Suppressor macrophage treated with lipopolysaccharide for 1 hour (primary cell): ENCODE measurements around the gene KRTAP1-4.
"Not testable (repeated sequence)": the region's sequence is repeated elsewhere in the genome, so short reads cannot be mapped to it uniquely, and the experiment has no call there.

Experiments
- DNase-seq, 3 donors: peaks; one replicate each; pipeline ENCODE4 v3.0.0-alpha.2; 2020 to 2022

KRTAP1-4 gene

GRCh38 chr17:41046735-41047465, 16.9 kb upstream of the KRTAP1-4 start, which contains the start of gene KRTAP2-1:
Gene KRTAP2-1, minus strand, starts transcription at chr17:41047316. Its CDS starts 49 bp downstream, at chr17:41047267.
- not testable (repeated sequence) for DNase-seq

GRCh38 chr17:41042953-41043352, 13.0 kb upstream of the KRTAP1-4 start:
- DNase-seq: no peak

GRCh38 chr17:41040783-41041571, 11.0 kb upstream of the KRTAP1-4 start, which contains the start of gene KRTAP1-1:
Gene KRTAP1-1, minus strand, starts transcription at chr17:41041450. Its CDS starts 53 bp downstream, at chr17:41041397.
- DNase-seq: not testable (repeated sequence)

GRCh38 chr17:41037853-41038350, 7.9 kb upstream of the KRTAP1-4 start:
- no peak for DNase-seq

DNA sequence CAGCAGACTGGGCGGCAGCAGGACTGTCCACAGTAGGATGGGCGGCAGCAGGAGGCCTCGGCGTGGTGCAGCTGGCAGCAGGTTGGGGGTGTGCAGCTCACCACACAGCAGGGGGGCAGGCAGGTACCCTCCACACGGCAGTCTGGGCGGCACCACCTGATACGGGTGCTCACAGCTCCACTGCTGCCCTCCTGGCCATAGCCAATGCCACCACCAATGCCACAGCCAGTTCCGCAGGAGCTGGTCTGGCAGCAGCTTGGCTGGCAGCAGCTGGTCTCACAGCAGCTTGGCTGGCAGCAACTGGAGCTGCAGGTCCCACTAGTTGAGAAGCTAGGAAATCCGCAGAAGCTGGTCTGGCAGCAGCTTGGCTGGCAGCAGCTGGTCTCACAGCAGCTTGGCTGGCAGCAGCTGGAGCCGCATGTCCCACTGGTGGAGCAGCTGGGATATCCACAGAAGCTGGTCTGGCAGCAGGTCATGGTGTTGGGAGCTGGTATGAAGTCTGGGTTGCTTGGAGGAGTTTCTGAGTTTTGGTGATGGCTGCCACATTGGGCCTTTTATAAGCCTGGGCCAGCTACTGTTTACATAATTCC, 4.4 kb upstream of the KRTAP1-4 start, which contains the start of gene KRTAP1-3:
KRTAP1-3 (minus strand) TSS at position 529 of the 590 bp plus-strand sequence; CDS start at position 476, 53 bp downstream.
- not testable (repeated sequence) for DNase-seq

DNA sequence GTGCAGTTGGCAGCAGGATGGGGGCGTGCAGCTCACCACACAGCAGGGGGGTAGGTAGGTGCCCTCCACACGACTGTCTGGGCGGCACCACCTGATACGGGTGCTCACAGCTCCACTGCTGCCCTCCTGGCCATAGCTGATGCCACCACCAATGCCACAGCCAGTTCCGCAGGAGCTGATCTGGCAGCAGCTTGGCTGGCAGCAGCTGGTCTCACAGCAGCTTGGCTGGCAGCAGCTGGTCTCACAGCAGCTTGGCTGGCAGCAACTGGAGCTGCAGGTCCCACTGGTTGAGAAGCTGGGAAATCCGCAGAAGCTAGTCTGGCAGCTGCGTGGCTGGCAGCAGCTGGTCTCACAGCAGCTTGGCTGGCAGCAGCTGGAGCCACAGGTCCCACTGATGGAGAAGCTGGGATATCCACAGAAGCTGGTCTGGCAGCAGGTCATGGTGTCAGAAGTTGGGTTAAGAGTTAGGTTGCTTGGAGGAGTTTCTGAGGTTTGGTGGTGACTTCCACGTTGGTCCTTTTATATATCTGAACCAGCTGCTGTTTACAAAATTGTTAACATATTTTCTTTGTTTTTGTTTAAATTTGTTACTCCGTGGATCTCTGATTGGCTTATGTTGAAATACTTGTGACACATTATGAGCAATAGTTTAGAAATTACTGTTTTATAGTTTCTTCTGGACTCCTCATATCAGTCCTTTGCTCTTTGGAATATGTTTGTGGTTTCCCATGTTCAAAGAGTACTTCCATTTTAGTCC, 3.1 kb downstream of the KRTAP1-4 start, which contains the start of gene KRTAP1-5:
KRTAP1-5 (minus strand) TSS at position 494 of the 757 bp plus-strand sequence; CDS start at position 441, 53 bp downstream.
- no peak for DNase-seq

DNA sequence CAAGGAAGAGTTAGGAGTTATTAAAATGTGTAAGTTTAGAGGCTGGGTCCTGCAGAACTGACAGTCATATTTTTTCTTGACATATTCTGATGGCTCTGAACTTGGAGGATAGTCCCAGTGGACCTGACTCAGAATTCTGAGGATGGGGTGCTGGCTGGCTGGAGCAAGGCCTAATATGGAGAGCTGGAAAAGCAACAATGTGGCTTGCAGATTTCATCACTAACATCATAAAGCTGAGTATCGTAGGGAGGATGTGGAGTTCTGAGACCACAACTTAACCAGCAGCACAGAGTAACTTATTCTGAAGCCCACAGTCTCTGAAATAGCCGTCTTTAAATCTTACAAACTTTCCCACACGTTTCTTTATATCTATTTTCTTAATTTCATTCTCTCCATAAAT, 5.3 kb downstream of the KRTAP1-4 start:
- DNase-seq: no peak

DNA sequence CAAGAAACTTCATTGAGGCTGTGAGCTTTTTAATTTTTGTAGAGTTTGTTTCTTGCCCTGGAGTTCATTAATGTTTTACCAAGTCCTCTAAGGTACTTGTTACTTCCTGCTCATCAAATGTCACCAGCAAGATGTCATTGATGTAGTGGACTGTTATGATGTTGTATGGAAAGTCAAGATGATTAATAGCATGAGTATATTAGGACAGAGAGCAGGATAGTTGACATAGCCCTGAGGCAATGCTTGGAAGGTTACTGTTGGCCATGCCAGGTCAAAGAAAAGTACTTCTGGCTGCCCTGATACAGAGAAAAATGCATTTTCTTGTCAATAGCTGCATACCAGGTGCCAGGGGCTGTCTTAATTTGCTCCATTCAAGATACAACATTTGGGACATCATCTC, 9.7 kb downstream of the KRTAP1-4 start:
- no peak for DNase-seq

- no peak for DNase-seq
Measured at GRCh38 chr17:41019415-41019814, 10.6 kb downstream of the KRTAP1-4 start.

- DNase-seq: no peak
Measured at GRCh38 chr17:41018541-41018940, 11.5 kb downstream of the KRTAP1-4 start.

DNA sequence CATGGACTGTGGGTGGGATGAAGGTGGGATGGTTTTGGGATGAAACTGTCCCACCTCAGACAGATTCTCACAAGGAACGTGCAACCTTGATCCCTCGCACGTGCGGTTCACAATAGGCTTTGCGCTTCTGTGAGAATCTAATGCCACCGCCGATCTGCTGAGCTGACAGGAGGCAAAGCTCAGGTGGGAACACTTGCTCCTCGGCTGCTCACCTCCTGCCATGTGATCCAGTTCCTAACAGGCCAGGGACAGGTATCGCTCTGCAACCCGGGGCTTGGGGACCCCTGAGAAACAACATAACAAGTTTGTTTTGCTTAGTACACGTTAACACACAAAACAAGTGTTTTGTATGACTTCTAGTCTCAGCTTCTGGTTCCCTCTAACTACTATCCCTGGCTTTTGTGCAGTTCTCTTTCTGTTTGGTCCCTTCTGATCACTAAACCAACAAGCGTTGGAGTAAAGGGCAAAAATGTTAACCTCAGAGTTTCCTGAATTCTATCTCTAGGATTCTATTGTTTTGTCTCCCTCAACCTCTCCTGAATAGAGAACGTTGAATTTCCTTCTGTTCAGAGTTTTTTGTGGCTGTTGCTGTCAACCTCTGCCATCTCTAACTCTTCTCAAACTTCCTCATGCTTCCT, 13.3 kb downstream of the KRTAP1-4 start:
- no peak for DNase-seq

GRCh38 chr17:41015454-41015853, 14.5 kb downstream of the KRTAP1-4 start:
- no peak for DNase-seq

DNA sequence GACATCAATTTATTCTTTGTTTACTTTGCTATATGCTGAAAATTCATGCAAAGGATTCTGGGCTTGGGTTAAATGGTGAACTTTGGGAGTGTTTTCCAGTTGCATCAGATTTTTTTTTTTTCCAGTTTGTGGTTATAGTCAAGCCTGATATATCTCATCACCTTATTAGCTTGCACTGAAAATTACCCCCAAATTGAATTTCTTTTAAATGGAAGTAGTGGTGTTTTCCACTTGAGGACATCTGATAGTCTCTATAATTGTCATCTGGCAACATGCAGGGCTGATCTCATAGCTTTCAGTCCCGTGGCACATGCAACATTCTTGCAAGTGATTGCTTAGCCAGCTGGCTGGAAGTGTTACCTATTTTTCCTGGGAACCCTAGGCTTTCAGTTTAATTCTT, 16.4 kb downstream of the KRTAP1-4 start:
- DNase-seq: no peak

DNA sequence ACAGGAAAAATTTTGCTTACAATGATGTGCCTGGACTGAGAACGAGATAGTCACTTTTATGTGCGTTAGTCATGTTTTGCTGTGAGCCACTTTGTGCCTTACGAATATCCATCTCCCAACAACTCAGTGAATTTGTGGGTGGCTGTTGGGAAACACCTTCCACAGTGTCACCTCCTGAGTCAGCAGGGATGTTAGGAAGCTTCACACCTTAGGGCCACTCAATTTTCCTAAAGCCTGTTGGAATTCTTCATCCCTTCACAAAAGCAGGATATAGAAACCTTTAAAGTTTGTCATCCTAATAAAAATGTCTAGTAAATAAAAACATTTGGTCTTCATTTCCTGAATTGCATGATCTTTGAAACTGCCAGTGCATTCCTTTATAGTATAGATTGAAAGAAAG, 16.8 kb downstream of the KRTAP1-4 start:
- DNase-seq: no peak

- DNase-seq: no peak
Measured at GRCh38 chr17:41012326-41013120, 17.5 kb downstream of the KRTAP1-4 start.

DNA sequence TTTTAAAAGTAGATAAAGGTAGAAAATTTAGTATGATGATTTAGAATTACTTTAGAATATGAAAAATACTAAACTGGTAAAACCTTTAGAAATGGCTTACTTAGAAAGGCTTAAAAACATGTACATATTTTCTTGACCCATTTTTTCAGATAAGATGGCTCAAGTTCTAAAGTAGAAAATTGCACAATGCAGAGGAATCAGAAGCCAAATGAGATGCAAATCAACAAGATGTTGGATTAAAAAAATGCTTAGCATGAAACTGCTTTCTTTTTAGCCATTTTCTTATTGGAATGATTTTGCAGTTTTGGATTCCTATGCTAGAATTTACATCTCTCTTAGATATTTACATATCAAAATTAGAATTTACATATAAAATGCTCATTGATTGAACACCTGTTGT, 19.6 kb downstream of the KRTAP1-4 start:
- DNase-seq: no peak

- no peak for DNase-seq
Measured at GRCh38 chr17:41009936-41010335, 20.1 kb downstream of the KRTAP1-4 start.

- DNase-seq: no peak
Measured at GRCh38 chr17:41009301-41009760, 20.7 kb downstream of the KRTAP1-4 start.

GRCh38 chr17:41008811-41009210, 21.2 kb downstream of the KRTAP1-4 start, which contains the start of gene KRTAP3-1:
Gene KRTAP3-1, minus strand, starts transcription at chr17:41009128. Its CDS starts 54 bp downstream, at chr17:41009074.
- DNase-seq: no peak

DNA sequence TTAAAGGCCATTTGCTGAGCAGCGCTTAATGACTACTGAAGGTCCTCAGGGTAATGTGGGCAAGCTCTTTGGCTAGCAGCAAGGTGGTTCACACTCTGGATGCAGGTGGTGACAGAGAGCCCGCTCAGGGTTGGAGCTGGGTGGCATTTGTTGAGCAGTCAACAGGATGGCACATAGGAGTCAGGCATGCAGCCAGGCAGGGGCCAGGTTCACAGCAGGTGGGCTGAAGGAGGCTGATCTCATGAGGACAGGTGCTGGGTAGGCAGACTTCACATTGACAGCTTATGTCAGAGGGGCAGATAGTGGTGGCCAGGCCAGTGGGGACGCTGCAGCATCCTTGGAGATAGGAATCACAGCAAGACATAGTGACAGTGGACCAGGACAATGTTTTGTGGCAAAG, 25.6 kb downstream of the KRTAP1-4 start:
- no peak for DNase-seq

DNA sequence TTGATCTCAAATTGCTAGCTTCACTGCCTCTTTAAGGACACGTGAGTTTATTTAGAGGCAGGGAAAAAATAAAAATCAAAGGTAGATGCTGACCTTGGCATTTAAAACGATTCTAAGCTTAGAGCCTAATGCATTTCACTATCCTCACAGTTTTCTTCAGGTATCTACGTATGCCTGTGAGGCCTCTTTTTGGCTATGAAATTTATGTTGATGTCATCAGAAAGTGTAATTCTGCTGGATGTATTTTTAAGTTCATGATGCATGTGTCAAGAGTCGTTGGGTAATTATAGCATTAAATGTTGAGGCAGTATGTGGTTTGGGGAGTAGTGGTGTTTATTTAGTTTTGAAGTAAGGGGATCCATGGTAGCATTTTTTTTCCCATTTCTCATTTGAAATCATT, 26.1 kb downstream of the KRTAP1-4 start:
- no peak for DNase-seq
